Measurements from ENCODE around the gene CXorf58. TPM values are rescaled to one million over a fixed set of nuclear protein-coding genes. Genes with fewer than 3 reads are reported as not detected.

CXorf58 gene
- total RNA-seq, 2 donors from 2014 or later: not detected

DNA sequence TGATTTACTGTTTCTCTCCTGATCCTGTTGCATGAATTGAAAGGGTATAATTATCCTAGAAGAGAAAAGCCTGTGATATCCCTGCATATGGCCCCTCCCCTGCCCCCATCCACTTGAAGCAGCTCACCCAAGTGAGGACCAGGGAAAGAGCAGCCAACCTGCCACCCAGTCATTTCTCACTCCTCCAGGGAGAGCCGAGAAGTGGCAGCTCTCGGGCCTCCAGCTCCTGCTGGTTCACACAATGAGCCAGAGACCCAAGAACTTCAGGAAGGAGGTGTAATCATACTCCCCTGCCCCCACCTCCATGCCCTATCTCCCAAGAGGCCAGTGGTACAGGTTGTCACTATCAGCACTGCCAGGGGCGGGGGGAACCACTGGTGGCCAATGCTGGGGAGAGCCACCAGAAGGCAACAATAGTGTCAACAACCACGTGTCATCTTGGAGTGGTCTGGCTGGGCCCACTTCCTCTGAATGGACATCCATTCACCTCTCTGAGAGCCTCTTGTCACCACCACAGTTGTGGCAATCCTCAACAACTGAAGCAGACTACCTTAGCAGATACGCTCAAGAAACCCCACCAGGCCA, 43.0 kb upstream of the CXorf58 start:
- Mint-ChIP-seq H3K27ac (peak overlapping the region; percentile 72), H3K9me3 (peaks cover 14% of the 10 kb centered on the region), H3K27me3 (ENCODE audit: insufficient read depth) (no peaks in the 10 kb centered on the region), H3K36me3 (ENCODE audit: low read depth) (peaks cover 57% of the 10 kb centered on the region), H3K4me1 (peaks cover 9% of the 10 kb centered on the region), H3K4me3 (no peak overlapping the region)
- 89% methylated on average over 4 of the region's 5 CpGs; no CpG with 5 or more reads in 1 of the 2 experiments for WGBS, 2 experiments (ENCODE audit: insufficient coverage in 1 of 2, insufficient read length in 1 of 2)
- Histone ChIP-seq H3K4me3 (ENCODE audit: low read length) (no peak overlapping the region), H3K27me3 (ENCODE audit: control insufficient read depth, insufficient read depth, low read length, poor library complexity, severe bottlenecking) (no peaks in the 10 kb centered on the region), H3K36me3 (ENCODE audit: control insufficient read depth, insufficient read depth, low read length) (no peaks in the 10 kb centered on the region), H3K4me1 (ENCODE audit: control insufficient read depth, insufficient read depth, low read length) (no peaks in the 10 kb centered on the region), H3K9ac (ENCODE audit: extremely low read depth, low read length, poor library complexity, severe bottlenecking) (no peak overlapping the region), H3K27ac (ENCODE audit: low read depth, low read length) (no peak overlapping the region), H3K9me3 (ENCODE audit: control insufficient read depth, low read length) (no peaks in the 10 kb centered on the region)
- TF ChIP-seq, protein P1, sequence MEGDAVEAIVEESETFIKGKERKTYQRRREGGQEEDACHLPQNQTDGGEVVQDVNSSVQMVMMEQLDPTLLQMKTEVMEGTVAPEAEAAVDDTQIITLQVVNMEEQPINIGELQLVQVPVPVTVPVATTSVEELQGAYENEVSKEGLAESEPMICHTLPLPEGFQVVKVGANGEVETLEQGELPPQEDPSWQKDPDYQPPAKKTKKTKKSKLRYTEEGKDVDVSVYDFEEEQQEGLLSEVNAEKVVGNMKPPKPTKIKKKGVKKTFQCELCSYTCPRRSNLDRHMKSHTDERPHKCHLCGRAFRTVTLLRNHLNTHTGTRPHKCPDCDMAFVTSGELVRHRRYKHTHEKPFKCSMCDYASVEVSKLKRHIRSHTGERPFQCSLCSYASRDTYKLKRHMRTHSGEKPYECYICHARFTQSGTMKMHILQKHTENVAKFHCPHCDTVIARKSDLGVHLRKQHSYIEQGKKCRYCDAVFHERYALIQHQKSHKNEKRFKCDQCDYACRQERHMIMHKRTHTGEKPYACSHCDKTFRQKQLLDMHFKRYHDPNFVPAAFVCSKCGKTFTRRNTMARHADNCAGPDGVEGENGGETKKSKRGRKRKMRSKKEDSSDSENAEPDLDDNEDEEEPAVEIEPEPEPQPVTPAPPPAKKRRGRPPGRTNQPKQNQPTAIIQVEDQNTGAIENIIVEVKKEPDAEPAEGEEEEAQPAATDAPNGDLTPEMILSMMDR (conservative IDR thresholded peaks at IDR 0.05): no peak
- peak; percentile 60 for DNase-seq

DNA sequence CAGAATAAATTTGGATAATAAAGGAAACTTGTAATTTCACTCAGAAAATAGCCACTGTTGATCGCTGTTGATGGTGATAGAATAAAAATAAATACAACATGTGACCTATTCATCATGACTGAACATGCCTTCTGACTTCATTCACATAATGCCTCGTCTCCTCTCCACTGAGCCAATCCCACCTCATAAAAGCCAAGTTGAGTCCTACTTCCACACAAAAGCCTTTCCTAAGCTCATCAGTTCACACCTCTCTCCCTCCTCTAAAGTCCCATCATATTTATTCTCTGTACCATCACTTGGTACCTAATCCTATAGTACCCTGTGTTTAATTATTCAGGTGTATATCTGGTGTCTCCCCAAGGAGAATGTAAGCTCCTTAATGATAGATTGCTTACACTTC, 37.8 kb upstream of the CXorf58 start:
- Histone ChIP-seq H3K9ac (ENCODE audit: extremely low read depth, low read length, poor library complexity, severe bottlenecking) (no peak overlapping the region), H3K4me1 (ENCODE audit: control insufficient read depth, insufficient read depth, low read length) (no peaks in the 10 kb centered on the region), H3K27me3 (ENCODE audit: control insufficient read depth, insufficient read depth, low read length, poor library complexity, severe bottlenecking) (no peaks in the 10 kb centered on the region), H3K36me3 (ENCODE audit: control insufficient read depth, insufficient read depth, low read length) (no peaks in the 10 kb centered on the region), H3K27ac (ENCODE audit: low read depth, low read length) (no peak overlapping the region), H3K9me3 (ENCODE audit: control insufficient read depth, low read length) (no peaks in the 10 kb centered on the region), H3K4me3 (ENCODE audit: low read length) (no peak overlapping the region)
- H3K4me1 Mint-ChIP-seq: peaks cover under 1% of the 10 kb centered on the region
- peaks cover 12% of the 10 kb centered on the region for H3K9me3 Mint-ChIP-seq
- H3K27me3 Mint-ChIP-seq (ENCODE audit: insufficient read depth): no peaks in the 10 kb centered on the region
- 80 to 95% methylated on average over 1 of the region's 2 CpGs for WGBS, 2 experiments (ENCODE audit: insufficient coverage in 1 of 2, insufficient read length in 1 of 2)
- H3K4me3 Mint-ChIP-seq: no peak overlapping the region
- no peak for DNase-seq
- peaks cover 49% of the 10 kb centered on the region for H3K36me3 Mint-ChIP-seq (ENCODE audit: low read depth)
- no peak overlapping the region for H3K27ac Mint-ChIP-seq
- TF ChIP-seq, protein P1 (conservative IDR thresholded peaks at IDR 0.05): no peak

DNA sequence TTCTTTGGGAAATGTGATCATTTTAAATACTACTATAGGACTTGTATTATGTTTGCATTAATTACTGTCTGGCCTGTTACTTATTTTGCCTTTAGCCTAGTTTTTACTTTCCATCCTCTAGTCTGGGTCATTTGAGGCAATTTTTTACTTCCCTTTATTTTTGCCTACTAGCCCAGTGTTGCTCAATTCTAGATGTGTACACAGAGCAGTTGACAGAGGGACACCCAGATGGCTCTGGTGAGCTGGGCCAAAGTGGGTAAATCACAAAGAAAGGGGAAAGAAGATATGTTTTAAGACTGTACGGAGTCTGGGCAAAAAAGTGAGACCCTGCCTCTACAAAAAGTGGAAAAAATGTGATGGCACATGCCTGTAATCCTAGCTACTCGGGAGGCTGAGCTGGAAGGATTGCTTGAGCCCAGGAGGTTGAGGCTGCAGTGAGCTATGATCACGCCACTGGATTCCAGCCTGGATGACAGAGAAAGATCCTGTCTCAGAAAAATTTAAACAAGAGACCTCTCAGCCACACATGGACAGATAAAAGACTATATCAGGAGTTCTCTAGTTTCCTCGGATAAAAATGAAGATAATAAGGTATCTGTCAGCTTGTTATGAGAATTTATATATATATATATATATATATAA, 35.8 kb upstream of the CXorf58 start:
- Mint-ChIP-seq H3K4me3 (no peak overlapping the region), H3K36me3 (ENCODE audit: low read depth) (peaks cover 35% of the 10 kb centered on the region), H3K27me3 (ENCODE audit: insufficient read depth) (no peaks in the 10 kb centered on the region), H3K4me1 (no peaks in the 10 kb centered on the region), H3K27ac (no peak overlapping the region), H3K9me3 (no peaks in the 10 kb centered on the region)
- Histone ChIP-seq H3K4me1 (ENCODE audit: control insufficient read depth, insufficient read depth, low read length) (no peaks in the 10 kb centered on the region), H3K4me3 (ENCODE audit: low read length) (no peak overlapping the region), H3K27ac (ENCODE audit: low read depth, low read length) (no peak overlapping the region), H3K27me3 (ENCODE audit: control insufficient read depth, insufficient read depth, low read length, poor library complexity, severe bottlenecking) (no peaks in the 10 kb centered on the region), H3K9ac (ENCODE audit: extremely low read depth, low read length, poor library complexity, severe bottlenecking) (no peak overlapping the region), H3K36me3 (ENCODE audit: control insufficient read depth, insufficient read depth, low read length) (no peaks in the 10 kb centered on the region), H3K9me3 (ENCODE audit: control insufficient read depth, low read length) (no peaks in the 10 kb centered on the region)
- TF ChIP-seq, protein P1 (conservative IDR thresholded peaks at IDR 0.05): no peak
- no peak for DNase-seq
- 94% methylated on average over 3 of the region's 4 CpGs; no CpG with 5 or more reads in 1 of the 2 experiments for WGBS, 2 experiments (ENCODE audit: insufficient coverage in 1 of 2, insufficient read length in 1 of 2)
